HG03066 (cell line): Measurements from ENCODE around the gene SP1.
"Not testable (repeated sequence)": the region's sequence is repeated elsewhere in the genome, so short reads cannot be mapped to it uniquely, and the experiment has no call there.

Experiments used
- ATAC-seq: cut with Tn5 transposase; IDR thresholded peaks from one replicate; pipeline ENCODE4 v1.9.1; 2021; ENCODE audit warnings: low read depth; ENCODE audit not compliant: unreplicated experiment

Gene SP1

GRCh38 chr12:53443955-53444354 is 64.0 kb downstream of the SP1 start:
- no peak for ATAC-seq

DNA sequence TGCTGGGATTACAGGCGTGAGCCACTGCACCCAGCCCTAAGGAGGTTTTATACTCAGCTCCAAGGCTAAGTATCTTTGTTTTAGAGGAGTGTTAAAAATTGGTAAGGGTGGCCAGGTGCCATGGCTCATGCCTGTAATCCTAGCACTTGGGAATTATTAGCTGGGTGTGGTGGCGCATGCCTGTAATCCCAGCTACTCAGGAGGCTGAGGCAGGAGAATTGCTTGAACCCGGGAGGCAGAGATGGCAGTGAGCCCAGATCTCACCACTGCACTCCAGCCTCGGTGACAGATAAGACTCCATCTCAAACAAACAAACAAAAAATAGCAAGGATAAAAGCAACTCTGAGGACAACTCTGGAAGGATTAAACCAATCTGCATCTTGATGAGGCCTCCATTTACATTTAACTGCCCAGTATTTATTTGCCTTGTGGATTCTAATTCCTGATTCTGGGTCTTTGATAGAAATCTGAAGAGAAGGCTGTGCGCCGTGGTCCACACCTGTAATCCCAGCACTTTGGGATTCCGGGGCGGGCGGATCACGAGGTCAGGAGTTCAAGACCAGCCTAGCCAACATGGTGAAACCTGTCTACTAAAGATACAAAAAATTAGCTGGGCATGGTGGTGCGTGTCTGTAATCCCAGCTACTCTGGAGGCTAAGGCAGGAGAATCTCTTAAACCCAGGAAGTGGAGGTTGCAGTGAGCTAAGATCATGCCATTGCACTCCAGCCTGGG is 64.8 kb downstream of the SP1 start:
- not testable (repeated sequence) for ATAC-seq

DNA sequence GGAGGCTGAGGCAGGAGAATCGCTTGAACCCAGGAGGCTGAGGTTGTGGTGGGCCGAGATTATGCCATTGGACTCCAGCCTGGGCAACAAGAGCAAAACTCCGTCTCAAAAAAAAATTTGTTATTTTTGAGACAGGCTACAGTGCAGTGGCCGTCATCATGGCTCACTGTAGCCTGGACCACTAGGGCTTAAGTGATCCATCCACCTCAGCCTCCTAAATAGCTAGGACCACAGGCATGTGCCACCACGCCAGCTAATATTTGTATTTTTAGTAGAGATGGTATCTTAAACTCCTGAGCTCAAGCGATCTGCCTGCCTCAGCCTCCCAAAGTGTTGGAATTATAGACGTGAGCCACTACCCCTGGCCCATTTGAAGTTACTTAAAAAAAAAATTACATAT is 71.0 kb downstream of the SP1 start:
- ATAC-seq, result no peak

- ATAC-seq, result peak; percentile 96
Observed at GRCh38 chr12:53451661-53452158, 71.7 kb downstream of the SP1 start, which contains the start of gene PCBP2. TSS of gene PCBP2 (plus strand) at chr12:53452102. CDS start at chr12:53454801, 2,699 bp downstream.

GRCh38 chr12:53452159-53453077 is 72.4 kb downstream of the SP1 start:
- ATAC-seq, result no peak

- no peak for ATAC-seq
Observed at GRCh38 chr12:53453953-53454640, 74.1 kb downstream of the SP1 start.

- no peak for ATAC-seq
Observed at GRCh38 chr12:53454707-53455106, 74.7 kb downstream of the SP1 start.

GRCh38 chr12:53456654-53457366 is 76.8 kb downstream of the SP1 start:
- no peak for ATAC-seq

GRCh38 chr12:53459097-53459496 is 79.1 kb downstream of the SP1 start:
- no peak for ATAC-seq

- ATAC-seq, result no peak
Observed at GRCh38 chr12:53461059-53461458, 81.1 kb downstream of the SP1 start.

GRCh38 chr12:53461591-53461990 is 81.6 kb downstream of the SP1 start:
- ATAC-seq, result no peak

GRCh38 chr12:53462935-53463334 is 83.0 kb downstream of the SP1 start:
- ATAC-seq, result no peak

DNA sequence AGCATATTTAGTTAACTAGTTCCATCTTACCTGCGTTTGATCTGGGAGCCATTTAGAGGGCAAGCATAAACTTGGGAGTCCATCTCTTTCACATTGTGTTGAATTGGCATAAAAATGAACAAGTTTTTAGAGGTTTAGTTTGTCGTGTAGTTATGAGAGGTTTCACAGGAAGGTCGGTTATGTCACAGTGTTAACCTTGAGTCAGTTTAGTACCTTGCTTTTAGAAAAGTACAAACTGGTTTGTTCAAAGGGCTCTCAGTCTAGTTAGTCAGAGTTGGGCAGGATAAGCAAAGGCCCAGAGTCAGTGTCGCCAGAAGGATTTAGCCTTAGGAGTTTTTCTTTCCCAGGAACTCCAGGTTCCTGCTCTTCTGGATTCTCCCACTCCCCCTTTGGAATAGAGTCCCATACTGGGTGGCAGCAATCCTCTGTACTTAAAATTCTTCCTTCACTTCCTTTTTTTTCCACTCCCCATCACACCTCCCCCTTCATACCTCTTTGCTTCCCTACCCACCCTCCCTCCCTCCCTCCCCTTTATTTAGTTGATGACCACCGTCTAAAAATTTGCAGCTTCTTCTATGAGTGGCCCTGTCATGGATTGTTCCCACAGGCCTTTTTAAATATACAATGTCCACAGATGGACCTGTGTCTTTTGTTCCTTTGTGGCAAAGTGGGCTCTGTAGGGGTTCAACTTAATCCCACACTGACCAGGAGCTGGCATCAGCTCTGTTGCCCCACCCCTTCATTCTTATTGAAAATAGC is 84.0 kb downstream of the SP1 start:
- ATAC-seq, result no peak

DNA sequence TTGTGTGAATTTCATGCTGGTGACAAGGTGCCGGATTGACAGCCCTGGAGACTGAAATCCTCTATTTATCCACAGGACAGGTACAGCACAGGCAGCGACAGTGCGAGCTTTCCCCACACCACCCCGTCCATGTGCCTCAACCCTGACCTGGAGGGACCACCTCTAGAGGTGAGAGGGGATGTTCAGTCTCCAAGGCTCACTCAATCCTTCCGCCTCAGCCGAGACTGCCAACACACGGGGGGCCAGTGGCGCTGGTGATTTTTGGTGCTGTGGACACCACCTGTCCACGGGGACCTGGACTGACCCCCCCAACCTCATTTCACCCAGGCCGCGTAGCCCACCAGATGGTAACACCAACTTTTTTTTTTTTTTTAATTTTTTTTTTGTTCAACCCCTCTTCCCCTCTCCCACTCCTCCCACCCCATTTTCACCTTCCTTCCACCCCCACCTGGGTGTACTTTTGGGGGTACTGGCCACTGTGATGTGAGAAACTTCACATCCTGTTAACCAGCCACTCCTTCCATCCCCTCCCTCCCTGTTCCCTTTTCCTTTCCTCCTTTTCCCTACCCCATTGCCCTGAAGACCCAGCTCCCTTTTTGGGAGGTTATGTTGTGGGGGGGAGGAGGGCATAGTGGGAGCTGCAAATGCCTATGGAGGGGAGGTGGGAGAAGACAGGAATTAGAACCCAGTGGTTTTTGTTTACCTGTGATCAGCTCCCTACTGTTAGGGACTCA is 84.9 kb downstream of the SP1 start:
- no peak for ATAC-seq

DNA sequence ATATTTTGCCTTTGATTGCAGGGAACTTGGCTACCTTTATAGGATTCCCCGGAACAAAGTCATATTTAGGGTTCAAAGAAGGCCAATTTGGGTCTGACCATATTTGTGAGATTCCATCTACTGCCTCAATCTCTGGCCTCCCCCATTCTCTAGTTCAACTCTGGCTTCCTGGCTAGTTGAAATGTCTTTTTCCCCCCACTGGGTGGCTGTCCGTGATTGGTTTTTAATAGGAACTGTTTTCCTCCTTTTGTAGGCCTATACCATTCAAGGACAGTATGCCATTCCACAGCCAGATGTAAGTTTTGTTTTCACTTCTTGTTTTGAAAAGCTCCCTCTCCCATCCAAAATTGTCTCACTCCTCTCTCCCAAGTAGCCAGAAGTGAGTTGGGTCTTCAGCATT is 85.7 kb downstream of the SP1 start:
- ATAC-seq, result no peak
